Measurements from ENCODE around the gene UMAD1.

- TF ChIP-seq POLR2A (IDR thresholded peaks at IDR 0.05; ENCODE audit: low read depth, low read length) (no peak), POLR2AphosphoS5 (IDR thresholded peaks at IDR 0.05; ENCODE audit: low read depth, low read length) (no peak)
Observed at GRCh38 chr7:7707806-7708205, 67.3 kb downstream of the UMAD1 start.
